DMS79 treated with DMSO at 0.1 percent for 48 hours (cell line): Measurements from ENCODE around the gene SLC25A22.

ENCODE experiments used
- DNase-seq: peaks from one replicate; lab custom pipeline; 2025; lab: John Stamatoyannopoulos, UW

SLC25A22 gene

DNA sequence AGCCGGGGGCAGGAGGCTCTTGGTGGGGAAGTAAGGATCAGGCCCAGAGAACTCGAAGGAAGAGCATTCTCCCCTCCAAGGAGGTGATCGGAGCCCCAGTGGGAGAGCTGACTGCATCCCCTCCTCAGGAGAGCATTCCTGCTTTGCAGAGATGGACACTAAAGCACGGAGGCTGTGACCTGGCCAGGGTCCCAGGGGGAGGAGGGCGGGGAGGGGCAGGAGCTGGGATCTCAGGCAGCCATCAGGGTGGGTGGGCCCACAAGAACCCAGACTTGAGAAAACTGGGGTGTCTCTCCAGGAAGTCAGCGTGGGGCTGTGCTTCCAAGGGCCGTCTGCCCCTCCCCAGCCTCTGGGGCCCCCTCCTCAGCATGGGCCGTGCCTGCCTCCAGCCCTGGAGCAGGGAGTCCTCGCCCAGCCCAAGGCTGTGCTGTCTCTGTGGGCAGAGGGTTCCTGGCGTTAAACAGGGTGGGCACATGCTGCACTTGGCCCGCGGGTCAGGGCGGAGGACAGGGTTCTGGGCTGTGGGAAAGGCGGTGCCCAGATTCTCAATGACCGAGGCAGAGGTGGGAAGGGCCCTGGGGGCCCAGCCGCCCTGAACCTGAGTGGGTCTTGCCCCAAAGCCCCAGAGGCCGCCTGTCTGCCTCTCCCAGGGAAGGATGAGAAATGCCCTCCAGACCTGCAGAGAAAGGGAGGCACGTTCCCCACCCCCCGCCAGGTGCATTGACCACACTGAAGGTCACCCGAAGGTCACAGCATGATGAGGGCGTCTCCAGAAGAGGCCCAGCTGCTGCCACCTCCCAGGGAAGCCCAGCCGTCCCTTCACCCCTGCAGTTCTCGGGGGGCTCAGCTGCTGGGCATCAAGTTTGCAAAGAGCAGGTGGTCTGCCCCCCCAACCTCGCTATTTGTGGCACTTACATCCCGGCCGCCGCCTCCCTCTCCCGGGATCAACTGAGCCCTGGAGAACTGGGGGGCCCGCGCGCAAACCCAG lies 8.8 kb downstream of the SLC25A22 start:
- no peak for DNase-seq

DNA sequence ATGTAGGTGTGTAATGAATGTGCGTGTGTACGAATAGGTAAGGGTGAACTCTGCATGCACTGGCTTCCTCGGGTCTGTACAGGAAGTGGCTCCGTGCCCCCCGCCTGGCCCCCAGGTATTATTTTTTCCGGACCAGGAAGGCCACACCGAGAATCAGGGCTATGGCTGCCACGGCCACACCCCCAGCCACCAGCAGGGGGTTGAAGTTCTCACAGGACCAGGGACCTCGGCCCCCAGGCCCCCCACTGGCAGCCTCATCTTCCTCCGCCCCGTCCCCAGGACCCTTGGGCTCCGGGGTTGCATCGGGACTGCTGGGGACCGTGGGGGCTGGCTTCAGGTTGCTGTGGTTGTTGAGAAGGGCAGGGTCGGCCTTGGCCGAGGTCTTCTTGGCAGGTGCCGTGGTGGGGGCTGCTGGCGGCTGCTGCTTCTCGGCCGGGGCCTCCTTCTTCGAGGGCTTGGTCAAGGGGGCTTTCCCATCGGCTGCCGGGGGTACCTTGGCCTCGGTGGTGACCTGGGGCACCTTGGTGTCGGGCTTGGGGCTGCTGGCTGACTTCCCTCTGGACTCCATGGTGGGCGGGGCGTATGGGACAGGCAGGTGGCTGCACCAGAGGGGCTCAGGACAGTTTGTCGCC lies 10.0 kb downstream of the SLC25A22 start:
- DNase-seq = no peak

DNA sequence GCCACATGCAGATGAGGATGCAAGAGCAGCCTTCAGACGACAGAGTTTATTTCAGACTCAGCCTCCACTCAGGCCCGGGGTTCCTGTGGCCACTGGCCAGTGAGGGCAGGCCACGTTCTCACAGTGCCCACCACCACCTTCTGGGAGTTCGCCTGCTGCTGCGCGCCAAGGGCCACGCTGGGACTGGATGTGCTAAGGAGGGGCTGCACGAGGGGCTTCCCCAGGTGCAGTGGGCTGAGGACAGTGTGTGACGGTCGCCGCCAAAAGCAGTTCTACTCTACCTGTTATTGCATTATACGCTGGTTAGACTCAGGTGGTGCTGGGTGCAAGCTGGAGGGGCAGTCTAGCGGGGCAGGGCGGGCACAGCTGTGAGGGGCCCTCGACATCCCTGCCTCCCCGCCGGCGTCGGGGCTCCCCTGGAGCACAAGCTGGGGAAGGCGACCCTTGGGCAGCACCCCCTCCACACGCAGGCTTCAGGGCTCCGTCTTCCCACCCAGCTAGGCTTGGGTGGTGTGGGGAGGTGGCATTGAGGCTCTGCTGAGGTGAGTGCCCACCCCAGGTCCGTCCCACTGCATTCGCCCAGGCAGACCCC lies 10.9 kb downstream of the SLC25A22 start:
- no peak for DNase-seq

DNA sequence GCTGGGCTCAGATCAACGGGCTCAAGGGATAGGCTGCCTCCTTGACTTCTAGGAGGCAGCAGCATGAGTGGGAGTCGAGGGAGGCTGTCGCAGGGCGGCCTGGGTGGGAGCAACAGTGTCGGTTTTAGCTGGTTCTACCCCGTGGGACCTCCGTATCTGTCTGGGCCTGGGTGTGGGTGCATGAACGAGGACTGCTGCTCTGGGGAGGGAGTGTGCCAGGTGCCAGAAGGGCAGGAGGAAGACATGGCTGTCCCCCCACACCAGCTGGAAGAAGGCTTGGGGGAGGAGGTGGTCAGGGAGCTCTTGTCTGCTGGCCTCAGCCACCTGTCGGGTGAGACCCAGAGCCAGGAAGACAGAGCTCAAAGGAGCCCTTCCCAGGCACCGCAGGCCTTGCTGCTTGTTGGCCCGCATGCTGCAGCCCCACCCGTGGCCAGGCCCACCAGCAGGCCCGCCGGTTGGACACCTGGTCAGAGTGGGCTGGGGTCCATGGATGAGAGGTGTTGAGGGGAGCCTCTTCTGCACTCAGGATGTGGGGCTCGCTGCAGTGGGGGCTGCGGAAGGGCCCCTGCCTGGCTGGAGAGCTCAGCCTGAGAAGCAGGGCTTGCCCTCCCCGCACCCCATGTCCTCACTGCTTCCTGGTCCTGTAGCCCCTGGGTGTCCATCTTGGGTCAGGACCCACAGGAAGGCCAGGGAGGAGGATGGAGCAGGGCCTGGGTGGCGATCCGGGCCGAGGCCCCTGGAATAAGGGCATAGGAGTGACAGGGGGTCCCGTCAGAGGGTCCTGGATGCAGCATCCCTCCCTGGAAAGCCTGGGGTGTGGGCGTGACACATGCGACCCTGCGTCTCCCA lies 11.6 kb downstream of the SLC25A22 start:
- DNase-seq = no peak

DNA sequence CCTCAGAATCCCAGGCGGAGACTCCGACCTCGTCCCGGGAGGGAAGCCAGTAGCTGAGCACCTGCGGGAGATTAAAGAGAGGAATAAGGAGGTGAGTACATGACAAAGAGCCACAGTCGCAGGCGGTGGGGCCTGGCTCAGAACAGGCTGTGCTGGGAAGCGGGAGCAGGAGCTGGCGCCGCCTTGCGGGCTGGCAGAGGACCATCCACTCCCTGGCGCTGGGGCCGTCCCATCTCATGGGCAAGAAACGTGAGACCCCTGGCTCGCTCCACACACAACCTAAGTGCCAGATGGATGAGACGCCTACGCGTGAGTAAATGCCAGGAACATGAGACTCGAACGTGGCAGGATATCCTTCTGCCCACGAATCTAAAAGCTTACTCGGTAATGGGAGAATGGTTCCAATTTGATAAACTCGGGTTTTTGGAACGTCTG lies 14.5 kb downstream of the SLC25A22 start:
- DNase-seq = peak; percentile 66

DNA sequence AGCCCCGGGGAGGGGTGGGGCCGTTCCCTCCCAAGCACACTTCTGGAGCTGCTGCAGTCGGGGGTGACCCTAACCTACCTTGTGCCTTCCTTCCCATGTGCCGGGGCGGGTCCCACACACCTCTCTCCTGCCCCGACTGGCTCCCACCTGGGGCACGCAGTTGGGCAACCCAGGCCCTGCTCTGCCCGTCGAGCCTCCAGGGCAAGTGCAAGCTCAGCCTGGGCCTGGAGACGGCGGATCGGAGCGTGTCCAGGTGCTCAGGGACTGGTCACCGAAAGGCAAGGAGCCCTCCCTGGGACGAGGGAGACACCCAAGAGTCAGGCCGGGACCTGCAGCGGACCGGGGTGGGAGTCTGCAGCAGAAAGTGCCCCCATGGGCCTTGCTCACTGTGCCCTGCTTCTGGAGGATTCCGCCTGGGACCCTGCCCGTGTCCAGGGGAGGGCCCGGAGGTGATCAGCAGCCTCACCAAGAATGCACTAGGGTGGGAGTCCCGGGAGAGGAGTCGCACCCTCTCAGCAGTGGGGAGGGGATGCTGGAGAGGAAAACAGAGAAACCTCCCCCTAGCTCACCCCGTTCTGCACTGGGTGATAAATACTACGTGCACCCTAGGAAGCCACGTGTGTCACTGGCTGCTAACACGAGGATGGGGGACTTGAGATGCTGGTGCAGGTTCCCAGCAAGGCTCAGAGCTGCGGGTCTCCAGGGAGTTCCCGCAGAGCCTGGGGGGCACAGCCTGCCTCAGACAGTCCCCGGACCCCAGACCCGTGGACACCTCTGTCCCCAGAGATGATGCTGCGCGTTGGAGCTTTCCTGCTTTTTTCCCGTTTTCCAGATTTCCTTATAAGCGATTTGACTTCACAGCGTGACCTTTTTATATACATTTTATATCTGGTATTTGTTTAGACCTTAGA lies 15.6 kb downstream of the SLC25A22 start:
- DNase-seq = no peak

DNA sequence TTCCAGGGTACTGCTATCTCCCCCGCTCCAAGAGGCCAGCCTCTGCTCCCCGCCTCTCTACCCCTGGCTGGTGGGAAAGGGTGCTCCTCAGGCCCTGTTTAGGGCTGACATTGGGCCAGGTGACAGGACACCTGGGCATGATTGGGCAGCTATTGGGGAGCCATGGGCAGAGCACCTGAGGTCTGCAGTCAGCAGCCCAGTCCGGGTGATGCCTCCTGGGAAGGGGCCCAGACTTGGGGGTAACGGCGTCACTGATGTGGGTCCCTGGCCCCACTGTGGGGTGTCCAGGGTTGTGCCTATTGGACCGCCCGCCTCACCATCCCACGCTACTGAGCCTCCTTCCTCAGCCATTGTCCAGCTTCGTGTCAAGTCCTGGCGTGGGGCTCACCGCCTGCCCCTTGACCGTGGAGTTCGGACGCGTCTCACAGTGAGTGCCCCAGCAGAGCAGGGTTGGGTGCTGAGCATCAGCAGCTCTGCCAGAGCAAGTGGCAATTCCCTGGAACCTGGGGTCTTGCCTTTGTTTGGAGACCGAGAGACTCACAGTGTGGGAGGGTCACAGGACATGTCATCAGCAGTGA lies 18.0 kb downstream of the SLC25A22 start:
- DNase-seq = no peak

DNA sequence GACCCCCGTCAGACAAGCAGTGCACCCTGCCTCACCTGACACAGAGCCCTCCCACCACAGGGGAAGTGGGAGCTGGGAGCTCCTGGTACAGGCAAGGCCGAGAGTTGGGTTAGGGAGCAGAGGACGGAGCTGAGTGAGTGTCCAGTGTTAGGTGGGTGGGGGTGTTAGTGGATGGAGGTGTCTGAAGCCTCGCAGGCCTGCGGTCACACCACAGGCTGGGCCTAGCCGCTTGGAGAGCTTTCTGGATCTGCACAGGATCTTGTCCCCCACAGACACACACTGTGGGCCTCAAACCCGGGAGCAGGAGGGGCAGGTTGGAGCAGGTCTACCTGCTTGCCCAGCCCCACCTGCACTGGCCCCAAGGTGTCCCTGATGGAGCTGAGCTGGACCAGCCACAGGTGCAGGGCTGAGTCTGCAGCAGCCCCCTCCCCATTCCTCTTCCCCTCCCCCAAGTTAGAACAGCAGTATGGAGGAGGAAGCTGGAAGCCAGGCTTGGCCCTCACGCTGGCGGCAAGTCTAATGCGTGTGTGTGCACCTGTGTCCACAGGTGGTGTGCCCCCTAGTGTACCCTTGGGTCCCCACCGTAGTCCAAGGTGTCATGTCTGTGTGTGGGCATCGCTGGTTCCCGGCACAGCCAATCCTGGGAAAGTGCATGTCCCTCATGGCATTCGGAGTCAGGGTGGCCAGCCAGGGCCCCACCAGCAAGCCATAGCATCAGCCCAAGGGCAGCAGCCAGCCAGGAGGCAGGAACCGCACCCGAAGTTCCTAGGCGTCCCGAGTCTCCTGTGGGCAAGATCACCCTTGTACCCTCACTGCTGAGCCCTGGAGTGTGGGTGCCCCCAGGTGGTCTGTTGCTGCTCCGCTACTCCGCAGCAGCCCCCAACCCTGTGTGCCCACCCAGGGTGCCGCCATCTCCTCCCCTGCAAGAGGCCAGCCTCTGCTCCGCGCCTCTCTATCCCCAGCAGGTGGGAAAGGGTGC lies 18.8 kb downstream of the SLC25A22 start:
- DNase-seq = no peak

DNA sequence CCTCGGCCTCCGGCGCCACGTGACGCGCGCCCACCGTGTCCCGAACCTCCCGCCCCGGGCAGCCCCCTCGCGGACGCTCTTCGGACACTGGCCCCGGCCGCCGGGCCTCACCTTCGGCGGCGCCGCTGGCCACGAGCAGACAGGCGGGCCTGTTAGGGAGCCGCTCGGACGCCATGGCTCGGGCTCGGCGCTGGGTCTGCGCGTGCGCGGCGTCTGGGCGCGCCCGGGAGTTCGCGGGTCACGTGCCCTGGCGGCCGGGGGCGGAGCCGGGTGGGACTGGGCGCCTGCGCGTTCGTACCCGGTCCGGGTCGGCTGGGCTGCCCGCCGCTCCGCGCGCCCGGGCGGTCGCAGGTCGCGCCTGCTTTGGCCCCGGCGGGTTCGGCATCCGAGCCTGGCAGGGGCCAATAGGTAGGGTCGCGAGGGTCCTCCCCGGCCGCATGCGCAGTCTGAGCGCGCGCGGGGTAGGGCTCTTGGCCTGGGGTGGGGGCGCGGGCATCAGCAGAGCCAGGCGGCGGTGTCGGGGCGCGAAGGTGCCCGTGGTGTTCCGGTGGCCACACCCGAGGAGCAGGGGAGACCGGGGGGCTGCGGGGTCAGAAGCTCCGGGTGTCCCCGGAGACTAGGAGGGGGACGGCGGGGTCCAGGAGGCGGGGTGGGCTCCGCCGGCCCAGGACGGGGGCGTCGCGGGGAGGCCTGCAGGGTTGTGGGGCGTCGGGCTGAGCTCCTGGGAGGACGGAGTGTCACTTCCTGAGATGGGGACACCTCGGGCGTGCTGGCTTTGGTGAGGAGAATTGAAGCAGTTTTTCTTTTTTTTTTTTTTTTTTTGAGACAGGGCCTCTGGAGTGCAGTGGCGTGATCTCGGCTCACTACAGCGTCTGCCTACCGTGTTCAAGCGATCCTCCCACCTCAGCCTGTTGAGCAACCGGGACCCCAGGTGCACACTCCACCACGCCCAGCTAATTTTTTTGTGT lies 20.5 kb downstream of the SLC25A22 start, which contains the start of gene GATD1:
TSS of gene GATD1 (minus strand) at position 200 of the 968 bp plus-strand sequence. CDS start at position 175, 25 bp downstream.
- DNase-seq = peak; percentile 39

DNA sequence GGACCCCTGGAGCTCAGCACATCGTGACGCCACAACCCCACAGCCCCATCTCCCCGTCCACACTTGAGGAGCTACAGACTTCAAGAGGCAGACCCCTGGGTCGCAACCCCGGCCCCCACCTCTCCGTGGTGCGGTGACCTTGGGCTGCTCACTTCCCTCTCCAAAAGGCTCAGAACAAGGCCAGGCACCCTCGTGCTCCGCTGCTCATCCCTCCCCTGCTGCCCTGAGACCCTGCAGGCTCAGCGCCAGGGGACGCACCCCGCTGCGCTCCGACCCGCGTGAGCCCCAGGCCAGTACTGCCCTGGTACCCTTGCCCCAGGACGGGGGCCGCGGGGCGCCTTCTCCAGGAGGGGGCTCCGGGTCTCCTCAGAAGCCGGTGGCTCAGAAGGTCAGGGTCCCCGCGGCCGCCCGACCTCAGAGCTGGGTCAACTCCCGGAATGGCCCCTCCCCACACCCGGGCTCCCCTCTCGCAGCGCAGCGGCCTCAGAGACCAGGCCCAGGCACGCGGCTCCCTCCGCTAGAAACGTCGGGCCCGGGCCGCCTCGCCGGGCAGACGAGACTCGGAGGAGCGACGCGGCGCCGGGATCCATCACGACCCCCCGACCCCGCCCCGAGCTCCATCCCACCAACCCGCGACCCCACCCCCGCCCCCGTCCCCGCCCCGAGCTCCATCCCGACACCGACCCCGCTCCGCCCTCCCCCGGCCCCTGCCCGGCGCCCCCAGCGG lies 21.4 kb downstream of the SLC25A22 start:
- no peak for DNase-seq

DNA sequence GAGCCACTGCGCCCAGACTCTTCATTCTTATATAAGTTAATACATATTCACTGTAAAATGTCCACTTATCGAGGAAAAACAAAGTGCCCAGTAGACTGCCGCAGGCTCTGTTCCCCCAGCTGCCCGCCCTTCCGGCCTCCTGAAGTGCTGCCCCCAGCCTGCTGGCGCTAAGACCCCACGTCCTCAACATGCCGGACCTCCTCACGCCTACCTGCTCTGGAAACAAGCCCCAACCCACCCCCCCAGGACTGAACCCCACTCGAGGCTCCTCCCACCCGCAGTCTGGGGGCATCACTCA lies 21.9 kb downstream of the SLC25A22 start:
- DNase-seq = no peak

DNA sequence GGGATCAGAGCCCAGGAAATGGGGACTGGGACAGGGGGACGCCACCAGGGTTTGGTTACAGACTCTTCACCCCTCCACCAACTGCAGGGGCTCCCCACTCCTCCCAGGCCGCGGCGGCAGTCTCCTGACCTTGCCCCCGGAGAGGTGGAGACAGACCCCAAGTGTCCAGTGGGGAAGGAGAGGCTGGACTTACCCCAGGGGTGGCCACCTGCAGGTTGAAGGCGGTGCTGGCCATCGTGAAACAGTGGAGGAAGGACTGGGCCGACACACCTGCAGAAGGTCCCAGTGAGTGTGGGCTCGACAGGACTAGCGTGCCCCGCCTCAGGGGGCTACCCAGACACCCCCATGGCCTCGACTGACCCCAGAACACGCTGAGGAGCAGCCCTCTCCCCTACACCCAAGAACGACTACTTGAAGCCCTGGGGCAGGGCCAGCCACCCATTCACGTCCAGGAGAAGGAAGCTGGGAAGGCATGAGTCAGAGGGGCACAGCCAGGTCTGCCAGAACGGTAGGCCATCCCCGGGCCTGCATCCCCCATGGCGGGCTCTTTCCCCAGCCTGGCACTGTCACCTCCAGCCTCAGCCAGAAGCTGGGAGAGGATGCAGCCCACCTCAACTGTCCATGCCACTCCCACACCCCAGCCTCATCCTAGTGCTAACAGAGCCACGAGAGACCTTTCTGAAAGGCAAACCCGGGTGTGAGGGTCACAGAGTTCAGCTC lies 23.0 kb downstream of the SLC25A22 start:
- no peak for DNase-seq

DNA sequence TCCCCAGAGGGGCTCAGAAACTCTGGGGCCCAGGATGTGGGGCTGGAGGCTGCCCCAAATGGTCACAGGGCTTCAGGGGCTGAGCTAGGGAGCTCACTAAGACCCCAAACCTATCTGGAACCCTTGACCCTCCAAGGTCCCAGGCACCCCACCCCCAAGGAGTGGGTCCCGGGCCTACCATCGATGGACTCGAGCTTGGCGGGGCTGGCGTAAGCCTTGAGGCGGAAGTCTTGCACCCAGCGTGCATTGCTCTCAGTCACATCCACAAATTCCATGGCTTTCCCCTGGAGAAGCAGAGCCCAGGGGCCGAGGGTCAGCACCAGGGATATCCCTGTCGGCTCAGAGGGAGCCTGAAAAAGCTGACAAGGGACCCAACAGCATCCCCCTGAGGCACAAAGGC lies 24.3 kb downstream of the SLC25A22 start:
- no peak for DNase-seq

DNA sequence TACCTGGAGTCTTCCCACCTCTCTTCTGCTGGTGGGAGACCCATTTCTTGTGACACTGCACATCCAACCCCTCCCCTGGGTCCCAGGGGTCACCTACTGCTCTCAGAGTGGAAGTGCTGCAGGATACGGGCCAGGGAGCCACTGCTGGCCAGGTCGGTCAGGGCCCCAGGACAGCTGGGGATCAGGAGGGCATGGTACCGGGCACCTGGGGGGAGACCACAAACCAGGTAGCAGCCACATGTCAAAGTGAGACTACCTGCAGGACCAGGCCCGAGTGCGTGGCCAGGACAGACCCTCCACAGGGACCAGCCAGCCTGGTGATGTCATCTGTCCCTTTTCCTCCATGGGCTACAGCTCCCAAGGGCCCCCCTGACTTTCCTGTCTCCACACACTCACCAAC lies 24.7 kb downstream of the SLC25A22 start:
- DNase-seq = no peak

DNA sequence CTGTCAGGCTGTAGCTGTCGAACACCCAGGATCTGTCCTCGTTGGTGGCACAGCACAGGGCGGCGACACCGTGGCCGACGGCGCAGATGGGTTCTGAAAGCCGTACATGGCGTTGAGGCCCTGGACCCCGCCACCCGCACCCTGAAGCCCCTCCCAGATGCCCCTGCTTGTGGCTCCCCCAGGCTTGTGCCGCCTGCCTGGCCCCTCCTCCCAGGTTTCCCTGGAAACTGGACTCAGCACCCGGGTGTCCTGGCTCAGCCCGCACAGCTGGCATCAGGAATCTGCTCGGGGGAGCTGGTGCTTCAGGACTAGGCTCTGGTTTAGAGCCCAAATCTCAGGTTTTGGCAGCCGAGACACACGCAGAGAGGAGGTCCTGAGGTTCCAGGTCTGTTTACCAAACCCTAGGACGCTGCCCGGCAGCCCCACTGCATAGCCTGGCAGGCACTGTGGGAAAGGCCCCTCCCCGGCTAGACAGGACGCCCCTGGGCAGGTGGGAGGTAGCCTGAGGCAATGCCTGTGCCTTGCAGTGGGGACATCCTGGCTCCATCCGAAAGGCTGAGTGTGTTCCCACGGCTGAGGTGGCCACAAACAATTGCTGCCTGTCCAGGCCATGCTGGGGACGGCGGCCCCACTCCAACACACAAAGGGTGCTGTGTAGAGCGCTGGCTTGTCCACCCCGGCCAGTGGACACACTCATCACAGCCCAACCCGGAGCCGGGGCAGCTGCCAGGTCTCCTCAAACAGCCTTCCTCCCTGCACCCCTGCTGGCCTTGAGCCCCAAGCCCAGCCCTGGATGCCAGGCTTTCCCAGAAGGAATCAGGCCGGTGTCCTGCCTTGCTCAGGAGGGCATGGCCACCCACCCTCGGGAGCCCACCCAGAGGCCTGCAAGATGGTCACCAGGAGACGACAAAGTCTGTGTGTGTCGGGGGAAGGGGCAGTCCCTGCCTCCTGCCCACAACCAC lies 25.4 kb downstream of the SLC25A22 start:
- no peak for DNase-seq
